GM19351 (cell line): Measurements from ENCODE around the gene CAMTA1.

Experiments used
- ATAC-seq: cut with Tn5 transposase; IDR thresholded peaks from one replicate; pipeline ENCODE4 v1.9.1; 2021; ENCODE audit warnings: mild to moderate bottlenecking, moderate library complexity; ENCODE audit not compliant: unreplicated experiment

The CAMTA1 gene

DNA sequence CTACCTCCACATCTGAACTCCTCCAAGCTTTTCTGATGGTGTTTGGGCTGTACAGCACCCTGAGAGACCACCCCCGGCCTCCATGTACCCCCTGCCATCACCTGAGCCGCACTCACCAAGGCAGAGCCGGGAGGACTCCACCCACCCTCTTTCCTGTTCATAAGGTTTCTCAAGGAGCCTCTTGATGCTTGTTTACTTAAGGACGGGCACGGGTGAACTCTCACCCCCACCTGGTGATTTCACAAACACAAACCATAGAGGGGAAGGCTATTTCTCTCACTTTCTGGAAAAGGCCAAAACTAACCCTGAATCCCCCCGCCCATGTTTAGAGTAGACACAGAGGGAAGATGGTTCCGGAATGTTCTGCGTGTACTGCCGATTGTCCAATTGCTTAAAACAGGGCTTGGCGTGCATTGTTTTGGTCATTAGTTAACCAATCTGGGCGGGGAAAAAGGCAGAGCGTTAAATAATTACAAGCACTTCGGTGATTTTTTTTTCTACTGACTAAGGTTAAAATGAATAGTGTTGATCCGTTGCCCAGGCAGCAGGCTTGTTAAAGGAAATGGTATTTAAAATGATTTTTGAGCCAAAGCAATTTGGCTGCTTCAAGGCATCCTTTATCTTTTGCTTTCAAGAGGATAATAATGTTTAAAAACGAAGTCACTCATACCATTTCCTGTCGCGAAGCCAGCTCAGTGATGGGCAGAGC, 706.0 kb downstream of the CAMTA1 start:
- ATAC-seq = no peak

DNA sequence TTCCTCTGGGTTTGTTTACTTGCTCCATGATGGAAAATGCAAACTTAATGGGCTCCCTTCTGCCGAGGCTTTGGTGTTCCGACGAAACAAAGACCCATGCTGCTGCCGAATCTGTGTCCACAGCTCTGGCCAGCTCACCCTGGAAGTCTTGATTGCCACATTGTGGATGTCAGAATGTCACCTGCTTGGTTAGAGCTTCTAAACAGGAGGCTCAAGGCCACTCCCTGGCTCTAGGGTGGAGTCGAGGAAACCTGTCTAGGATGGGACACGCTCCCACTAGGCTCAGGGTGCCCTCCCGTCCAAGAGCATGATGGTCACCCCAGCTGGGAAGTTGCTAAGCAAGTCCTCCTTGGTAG, 706.5 kb downstream of the CAMTA1 start:
- ATAC-seq = no peak

DNA sequence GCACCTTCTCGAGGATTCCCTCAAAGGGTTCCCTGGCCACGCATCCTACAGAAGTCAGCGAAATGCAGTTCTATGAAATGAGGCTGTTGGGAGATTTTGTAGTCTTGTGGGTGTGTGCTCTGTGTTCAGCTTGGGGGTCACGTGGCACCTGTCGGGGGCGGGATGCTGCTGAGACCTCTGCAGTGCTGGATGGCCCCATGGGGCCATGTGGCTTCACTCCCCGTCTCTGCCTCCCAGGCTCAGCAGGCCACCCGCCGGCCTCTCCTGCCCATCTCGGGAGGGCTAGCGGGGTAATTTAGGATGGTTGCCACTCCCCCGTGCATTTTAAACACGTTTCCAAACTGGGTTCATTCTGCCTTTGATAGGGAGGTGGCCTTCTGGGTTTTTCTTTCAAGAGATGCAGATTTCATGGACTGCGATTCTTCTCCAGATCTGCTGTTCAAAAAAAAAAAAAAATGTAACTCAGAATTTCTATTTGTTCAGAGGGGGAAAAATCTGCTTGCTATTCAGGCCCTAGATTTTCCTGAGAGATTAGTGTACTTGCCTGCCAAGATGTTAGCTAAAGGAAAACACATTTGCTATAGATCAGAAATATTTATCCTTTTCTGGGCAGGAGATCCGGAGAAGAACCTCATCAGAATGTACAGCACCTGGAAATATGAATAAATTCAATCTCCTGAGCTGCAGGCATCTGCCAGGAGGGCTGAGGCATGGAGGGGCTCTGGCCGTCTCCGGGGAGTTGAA, 708.6 kb downstream of the CAMTA1 start:
- ATAC-seq = no peak

DNA sequence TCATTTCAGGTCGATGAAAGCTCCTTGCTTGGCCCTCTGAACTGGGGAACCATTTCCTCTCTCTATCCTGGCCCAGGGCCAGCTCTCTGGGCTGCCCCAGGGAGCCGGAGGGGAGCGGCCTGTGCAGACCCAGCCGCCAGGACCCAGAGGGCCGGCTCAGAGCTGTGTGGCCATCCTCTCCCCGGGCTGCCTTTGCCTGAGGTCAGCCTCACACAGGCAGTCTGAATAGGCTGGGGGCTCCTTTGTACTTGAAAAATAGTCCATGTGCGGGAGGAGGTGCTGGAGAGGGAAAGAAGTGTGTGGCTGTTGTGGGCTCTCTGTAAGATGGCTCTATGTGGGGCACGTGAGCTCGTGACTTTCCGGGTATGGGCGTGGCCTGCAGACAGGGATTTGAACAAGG, 710.7 kb downstream of the CAMTA1 start:
- ATAC-seq = no peak

DNA sequence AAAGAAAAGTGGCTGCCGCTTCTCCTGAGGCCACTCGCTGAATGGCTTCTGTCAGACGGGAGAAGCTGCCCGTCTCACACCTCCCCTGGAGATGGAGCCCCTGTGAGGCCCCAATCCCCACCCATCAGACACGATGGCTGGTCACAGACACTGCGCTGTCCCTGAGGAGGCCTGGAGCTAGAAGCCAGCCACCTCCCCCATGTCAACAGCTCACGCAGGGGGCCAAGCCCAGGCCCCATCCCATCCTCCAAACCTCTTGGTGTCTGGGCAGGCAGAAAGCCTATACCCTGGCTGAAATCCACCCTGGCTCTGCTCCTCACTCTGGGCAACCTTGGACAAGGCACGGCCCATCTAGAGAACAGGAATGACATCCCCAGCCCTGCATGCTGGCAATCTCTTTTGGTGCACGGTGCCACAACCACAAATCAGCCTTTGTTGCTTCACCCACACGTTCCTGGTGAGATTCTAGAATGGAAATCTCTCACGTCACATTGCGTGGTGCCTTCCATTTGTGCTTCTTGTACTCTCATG, 711.9 kb downstream of the CAMTA1 start:
- no peak for ATAC-seq

DNA sequence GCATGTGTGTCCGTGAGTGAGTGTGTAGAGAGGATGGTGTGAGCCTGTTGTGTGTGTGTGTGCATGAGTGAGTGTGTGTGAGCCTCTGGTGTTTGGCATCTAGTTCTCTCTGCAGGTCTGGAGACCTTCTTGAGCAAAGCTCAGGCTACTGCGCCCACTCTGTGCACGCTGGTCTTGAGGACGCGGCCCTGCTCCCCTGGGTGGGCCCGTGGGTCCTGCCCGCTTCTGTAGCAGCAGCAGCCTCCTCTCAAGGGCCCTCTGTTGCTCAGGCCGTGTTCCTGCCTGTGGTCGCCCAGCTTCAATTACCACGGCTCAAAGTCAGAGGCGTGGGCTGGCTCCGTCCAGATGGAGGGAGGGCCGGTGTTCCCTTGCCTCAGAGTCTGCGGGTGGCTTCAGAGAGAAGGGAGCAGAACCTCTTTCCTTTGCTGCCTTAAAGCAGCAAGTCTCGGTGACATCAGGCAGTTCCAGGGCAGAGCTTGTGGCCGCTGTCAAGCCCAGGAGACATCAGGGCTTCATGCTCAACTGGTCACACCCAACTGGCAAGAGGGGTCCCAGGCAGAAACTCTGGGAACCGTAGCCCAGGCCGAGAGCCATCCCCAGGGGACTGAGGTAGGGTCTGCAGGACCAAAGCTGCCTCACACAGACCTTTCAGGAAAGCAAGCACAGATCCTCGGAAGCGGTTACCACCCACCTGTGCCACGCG, 715.3 kb downstream of the CAMTA1 start:
- no peak for ATAC-seq

DNA sequence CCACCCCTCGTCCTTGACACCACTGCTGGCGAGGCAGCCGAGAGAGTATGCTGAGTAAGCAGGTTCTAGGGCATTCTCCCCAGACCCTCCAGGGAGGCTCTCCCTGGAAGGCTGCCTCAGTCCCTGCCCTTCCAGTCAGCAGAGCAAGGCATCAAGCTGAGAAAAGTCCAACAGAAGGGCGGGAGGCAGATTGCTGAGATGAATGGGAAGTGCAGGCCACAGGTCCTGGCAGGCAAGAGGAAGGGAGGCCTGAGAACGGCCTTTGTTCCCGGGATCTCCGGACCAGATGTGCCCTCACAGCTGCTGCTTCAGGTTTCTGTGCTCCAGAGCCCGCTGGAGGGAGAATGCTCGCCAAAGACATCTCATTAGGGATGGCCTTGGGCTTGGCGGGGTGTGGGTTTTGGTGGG, 715.8 kb downstream of the CAMTA1 start:
- no peak for ATAC-seq

DNA sequence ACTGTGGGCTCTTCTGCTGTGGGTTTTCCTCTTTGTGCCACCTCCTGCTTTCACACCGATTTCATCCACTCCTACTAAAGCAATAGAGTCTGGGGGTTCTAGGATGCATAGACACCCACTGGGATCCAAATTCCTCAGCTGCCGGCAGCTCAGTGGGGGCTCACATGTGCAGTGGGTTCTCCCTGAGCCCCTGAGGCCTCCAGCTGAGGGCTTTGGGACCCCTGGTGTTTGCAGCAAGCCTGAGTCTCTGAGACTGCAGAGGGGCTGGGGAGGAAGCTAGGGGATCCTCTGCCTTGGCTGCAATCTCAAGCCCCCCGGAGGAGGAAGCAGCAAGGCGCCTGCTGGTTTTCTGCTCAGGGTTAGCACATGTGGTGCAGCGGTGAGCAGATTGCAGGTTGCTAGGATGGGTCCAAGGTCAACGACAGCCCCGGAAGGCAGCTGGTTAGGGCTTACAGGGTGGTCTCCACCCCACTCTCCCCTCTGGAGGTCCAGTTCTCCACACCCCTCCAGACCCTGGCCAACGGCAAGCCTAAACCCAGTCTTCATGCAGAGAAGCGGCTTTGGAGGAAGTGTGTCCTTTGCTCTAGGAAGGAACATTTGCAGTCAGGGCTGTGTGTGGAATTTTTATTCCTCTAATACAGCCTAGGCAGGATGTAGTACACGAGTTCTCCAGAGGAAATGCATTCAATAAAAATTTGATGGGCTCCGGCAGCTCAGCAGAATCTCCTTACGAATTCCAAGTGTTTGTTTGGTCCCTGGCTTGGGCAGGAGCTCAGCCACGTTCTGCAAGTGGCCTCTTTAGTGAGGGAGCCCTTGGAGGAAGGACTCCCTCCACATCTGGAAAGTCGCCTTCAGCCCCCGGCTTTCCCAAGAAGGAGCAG, 716.7 kb downstream of the CAMTA1 start:
- no peak for ATAC-seq

DNA sequence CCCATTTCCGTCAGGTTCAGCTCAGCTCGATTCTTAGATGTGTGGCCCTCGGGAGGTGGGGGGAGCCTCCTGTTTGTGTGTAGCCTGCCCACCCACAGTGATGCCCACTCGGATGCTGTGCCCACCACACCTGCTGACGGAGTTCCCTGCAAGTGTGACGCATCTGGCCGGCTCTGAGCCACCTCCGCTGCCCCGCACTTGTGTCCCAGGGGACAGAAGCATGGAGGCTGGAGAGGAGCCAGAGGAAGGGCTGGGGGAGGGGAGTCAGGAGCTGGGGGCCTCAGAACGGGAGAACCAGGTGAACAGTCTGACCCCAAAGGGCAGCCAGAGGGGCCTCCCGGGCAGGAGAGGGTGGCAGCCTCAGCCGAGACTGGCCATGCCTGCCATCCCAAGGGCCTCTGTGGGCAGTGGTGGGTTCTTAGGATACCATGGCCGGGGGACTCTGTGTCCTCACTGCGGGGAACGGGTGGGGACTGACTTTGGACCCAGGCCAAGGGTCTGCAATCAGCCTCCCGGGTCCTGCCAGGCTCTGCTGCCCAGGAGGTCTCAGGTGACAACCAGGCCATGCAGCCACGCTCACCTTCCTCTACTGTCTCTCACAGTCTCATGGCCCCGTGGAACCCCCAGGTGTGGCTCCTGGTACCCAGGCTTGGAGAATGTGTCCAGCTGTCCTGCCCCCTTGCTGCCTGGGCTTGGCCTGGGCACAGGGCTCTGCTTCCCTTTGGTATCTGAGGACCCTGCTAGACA, 718.6 kb downstream of the CAMTA1 start:
- ATAC-seq = no peak

DNA sequence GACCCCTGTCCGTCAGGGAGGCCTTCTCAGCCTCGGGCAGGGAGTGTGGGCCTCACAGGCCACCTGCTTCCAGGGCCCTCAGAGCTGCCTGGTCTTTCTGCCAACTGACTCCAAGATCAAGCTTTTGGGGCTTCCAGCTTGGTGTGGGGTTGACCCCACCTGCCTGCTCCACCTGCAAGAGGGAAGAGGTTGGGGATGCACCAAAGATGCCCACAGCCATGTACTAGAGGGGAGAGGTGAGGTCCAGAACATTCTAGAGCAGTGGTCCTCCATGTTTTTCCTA, 719.1 kb downstream of the CAMTA1 start:
- ATAC-seq = no peak

DNA sequence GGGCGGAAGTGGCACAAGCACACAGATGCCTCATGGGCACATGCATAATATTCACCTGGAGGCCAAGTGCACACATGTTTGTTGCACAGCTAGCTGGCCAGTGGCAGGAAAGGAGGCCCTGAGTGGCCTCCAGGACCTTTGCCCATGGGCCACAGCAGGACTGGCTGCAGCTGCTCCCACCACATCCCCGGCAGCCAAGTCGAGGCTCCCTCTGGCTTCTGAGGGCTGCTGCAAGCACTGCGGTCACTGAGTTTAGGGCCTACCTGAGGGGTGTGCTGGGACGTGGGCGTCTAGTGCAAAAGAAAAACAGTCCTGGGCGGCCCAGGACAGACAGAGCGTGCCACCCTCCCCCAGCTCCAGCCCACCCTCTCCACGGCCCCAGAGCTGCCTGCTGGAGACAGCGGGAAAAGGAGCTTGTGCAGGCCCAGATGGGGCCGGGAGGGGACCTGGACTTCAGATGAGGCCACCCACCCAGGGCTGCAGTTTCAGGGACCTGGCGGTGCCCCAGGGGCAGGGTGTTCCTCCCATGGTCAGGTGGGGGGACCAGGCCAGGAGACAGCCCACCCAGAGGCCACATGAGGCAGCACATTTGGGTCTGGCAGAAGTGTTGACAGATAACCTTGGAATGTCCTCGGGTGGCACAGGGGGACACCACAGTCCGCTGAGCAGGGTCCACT, 720.0 kb downstream of the CAMTA1 start:
- ATAC-seq = no peak

DNA sequence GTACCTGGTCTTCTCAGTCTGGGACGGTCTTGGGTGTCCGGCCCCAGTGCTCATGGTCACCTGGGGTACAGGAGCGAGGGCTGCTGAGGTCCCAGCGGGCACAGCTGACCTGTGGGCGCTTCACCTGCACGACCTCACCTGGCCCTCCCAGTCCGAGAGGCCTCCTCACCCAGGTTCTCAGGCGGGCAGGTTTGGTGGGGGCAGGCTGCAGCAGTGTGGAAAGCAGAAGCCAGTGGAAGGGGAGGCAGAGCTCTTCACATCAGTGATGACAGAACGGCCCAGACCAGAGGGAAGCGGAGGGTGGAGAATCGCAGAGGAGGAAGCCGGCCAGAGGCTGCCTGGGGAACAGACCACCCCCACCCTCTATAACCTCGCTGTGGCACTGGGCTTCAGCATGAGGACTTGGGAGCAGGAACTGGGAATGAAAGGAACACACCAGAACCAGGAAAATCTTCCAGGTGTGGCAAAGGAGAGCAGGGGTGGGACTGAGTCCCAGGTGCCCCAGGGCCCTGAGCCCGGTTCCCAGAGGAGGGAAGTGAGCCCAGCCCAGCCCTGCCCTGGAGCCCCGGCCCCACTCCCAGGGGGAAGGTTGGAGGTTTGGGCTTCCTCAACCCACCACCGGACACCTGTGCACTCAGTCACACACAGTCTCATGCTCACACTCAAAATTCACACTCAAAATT, 720.7 kb downstream of the CAMTA1 start:
- ATAC-seq = no peak

DNA sequence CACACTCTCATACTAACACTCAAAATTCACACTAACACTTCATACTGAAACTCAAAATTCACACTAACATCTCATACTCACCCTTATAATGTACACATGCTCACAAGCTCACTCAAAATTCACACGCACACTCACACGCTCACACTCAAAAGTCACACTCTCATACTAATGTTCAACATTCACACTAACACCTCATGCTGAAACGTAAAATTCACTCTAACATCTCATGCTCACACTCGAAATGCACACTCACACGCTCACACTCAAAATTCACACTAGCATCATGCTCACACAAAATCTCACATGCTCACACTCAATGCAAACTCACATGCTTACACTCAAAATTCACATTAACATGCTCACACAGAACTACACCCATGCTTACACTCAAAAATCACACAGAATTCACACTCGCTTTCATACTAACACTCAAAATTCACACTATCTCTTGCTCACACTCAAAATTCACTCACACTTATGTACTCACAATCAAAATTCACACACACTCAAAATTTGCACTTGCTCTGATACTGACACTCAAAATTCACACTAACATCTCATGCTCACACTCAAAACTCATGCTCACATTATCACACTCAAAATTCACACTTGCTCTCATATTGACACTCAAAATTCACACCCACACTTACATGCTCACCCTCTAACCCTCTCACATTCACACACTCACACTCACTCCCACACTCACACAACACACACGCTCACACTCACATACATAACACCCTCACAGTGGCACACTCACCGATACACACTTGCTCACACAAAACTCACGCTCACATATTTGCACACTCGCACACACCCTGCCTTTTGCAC, 721.4 kb downstream of the CAMTA1 start:
- no peak for ATAC-seq

DNA sequence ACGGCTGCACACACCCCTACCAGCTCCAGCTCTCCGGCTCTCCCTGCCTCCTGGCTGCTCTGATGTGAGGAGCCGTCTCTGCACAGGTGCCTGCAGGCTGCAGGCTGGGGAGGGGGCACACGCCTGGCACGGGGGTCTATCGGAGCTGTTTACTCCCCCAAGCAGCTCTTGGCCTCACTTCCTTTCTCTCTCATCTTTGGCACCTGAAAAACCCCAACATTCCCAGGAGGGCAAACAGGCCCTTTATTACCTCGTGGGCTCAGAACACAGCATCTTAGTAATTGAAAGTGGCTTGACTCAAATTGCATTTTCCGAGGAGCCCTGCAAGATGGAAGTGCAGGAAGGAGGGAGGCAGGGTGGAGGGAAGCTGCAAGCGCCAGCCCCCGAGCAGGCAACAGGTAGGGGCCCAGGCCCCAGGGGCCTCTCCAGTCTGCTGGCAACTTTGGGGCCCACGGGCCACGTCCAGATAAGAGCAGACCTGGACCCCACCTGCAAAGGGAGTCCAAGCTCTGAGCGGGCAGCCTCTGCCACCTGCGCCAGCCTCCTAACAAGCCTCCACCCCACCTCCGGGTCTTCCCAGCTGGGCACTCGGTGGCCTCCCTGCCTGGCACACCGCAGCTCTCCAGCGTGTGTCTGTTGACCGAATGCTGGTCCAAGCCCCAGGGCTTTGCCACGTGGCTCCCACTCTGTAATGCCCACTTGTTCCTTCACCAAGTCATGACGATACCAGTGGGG, 722.2 kb downstream of the CAMTA1 start:
- ATAC-seq = no peak

DNA sequence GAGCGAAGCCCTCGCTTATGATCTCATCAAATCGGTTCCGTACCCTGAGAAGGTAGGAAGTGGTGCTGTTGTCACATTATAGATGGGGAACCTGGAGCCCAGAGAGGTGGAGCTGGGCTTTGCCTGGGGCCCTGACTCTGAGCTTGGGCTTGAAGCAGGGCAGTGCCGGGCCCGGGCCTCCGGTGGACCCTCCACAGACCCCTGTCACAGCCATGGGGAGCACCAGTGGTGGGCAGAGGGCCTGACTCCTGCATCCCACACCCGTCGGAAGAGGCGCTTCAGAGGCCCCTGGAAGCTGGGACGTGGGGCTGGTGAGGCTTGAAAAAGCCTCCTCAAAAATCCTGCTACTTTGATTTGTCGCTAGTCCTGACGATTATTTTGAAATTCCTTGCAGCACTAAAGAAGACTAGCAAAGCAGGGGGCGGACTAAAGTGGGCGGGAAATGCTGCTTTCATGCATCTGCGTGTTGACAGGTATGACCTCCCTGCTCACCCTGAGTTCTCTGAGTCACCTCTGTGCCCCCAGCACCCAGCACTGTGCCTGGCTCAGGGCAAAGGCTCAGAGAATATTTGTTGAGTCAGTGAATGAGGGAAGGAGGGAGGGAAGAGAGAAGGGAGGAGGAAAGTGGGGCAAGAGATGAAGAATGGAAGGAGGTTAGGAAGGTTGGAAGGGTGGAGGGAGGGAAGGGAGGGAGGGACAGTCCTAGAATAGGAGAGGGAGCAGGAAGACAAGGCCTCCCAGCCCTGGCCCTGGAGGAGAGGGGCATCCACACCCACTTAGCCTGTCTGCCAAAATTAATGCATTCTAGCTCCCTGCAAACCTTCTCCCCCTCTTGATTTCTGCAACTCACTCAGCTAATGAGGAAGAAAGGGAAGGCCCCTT, 723.0 kb downstream of the CAMTA1 start:
- no peak for ATAC-seq

DNA sequence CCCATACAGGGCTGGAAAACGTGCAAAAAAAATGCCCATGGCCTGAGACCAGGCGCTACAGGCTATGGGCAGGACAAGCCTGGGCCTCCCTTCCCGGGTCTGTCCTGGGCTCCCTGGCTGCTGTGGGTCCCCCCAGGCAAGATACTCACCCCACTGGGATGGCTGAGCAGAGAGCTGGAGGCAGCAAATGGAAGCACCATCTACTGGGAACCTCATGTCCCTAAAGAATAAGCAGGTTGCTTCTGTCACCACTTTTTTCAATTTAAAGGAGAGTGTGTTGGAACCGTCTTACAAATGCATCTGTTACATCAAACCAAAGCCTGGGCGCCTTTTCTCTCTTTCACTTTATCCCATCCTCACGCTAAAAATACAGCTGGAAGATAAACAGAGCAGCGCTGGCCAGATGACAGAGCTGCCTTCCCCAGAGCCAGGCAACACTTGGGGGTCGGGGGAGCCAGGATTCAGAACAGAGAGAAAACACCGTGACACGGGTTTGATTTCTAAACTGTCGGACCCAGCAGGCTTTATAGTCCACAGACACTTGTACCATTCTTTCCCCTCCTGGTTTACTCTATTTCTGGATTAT, 723.8 kb downstream of the CAMTA1 start:
- ATAC-seq = no peak
